Germinal center (tissue), 1 donor: ENCODE data around the gene AHI1.
"Not testable (repeated sequence)": the region's sequence is repeated elsewhere in the genome, so short reads cannot be mapped to it uniquely, and the experiment has no call there.

Experiments
- DNase-seq: peaks from one replicate; pipeline ENCODE4 v3.0.0; 2012; ENCODE audit warnings: mixed read lengths, low spot score

AHI1 gene

DNA sequence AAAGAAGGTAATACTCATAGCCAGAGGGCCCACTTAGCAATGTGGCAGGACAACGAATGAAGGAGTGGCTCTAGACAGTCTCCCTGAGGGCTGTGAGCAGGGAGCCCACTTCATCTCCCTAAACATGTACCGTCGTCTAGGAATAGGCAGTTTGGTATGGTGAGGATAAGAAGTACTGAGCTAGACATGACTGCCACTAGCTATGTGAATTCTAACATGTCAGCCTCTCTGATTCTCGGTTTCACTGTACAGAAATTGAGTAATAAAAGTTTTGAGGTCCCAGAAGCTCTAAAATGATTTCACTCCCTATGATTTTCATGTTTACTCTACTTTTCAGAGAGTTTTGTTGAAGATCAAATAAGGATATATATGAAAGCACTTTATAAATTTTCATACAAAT lies 107.1 kb downstream of the AHI1 start:
- DNase-seq: no peak

DNA sequence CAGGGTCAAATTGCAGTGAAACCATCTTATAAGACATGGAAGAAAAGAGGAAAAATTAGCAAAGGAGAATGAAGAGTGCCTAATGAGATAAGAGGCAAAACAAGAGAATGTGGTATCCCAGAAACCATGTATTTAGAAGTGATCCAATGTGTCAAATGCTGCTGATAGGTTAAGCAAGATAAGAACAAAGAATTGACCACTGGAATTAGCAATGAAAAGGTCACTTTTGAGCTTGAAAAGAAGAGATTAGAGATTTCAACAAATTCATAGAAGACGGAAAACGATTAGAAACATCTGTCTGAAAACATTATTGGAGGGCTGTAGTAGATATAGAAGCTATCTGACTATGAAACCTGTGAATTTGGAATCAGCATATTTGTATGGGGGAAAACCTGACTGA lies 112.2 kb downstream of the AHI1 start:
- no peak for DNase-seq

DNA sequence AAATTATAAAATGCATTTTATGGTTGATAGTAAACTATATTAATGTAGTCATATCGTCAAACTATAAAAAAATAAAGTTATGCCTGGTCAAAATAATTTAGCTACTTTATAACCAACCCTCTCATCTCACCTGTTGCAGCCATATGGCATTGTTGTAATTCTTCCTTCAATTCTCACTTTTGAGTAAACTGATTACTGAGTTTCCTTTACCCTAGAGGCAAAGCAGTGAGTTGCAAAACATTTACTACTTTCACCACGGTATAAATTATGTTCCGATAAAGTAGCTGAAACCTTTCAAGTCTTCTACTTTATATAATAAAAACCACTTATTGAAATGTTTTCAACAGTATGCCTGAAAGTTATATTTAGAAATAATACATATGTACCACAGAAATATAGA lies 113.8 kb downstream of the AHI1 start:
- no peak for DNase-seq

DNA sequence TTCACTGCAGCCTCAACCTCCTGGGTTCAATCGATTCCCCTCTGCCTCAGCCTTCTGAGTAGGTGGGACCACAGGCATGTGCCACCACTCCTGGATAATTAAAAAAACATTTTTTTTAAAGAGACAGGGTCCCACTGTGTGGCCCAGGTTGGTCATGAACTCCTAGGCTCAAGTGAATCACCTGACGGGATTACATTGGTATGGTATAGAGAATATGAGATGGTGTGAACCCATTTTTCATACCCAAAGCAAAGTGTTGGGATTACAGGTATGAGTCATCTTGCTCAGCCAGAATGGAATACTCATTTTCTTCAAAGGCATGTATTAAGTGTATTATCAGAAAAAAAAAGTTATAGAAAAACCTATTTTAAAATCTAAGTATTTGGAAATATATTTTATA lies 114.2 kb downstream of the AHI1 start:
- no peak for DNase-seq

DNA sequence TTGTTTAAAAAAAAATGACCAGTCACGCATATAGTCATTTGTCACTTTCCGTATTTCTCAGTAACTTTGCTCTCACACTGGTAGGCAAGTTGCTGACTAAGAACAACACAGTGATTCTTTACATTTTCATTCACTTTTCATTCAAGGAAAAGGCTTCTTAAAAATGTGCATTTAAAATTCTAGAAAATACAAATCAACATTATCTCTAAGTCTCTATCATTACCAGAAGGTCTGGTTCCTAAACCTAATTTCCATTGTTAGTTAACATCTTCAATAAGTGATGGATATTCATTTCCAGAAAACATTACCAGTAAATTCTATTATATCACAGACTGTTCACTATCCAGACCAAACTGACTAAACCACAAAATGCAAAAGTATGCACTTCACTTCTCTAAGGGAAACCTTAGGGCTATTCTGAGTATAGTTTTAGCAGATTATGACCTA lies 115.3 kb downstream of the AHI1 start:
- no peak for DNase-seq

DNA sequence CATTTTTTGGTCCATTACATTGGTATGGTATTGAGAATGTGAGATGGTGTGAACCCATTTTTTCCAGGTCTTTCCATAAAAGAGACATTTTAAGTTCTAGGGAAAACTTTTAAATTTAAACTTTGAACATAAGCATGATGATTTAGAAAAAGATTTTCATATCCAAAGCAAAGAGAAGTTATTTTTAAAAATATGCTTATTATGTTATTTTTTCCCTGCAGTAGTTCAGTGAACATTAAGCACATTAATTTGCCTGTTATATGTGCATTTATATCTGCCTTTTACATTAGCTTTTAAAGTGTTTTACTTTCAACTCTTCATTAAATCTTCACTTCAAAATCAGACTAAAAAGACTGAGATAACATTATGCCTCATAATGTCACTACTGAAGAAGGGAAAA lies 116.7 kb downstream of the AHI1 start:
- no peak for DNase-seq

DNA sequence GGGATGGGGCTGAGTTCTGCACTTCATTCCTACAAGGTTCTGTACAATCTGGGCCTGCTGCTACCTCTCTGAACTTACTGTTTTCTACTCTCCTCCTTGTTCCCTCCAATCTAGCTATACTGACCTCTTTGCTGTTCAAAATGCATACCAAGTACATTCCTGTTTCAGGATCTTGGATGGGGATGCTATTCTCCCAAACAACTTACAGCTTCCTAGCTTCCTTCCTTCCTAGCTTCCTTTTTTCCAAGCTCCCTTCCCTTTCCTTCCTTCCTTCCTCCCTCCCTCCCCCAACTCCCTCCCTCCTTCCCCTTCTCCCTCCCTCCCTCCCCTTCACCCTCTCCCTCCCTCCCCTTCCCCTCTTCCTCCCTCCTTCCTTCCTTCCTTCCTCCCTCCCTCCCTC lies 117.9 kb downstream of the AHI1 start:
- DNase-seq: no peak

DNA sequence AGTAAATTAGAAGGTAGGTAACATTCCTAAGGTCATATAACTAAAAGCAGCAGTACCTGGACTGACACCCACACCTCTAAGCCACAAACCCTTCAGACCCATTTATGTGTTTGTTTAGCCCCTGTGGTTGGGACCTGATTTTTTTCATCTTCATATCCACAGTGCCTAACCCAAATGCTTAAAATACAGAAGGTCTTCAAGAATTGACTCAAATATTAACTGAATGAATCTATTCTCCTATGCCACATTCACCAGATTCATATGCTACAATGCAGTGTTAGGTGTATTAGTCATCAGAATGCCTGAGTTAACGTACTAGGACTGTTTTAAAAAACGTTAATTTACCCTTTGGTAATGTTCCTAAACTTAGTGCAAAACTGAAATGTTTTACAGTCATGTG lies 124.8 kb downstream of the AHI1 start:
- no peak for DNase-seq

DNA sequence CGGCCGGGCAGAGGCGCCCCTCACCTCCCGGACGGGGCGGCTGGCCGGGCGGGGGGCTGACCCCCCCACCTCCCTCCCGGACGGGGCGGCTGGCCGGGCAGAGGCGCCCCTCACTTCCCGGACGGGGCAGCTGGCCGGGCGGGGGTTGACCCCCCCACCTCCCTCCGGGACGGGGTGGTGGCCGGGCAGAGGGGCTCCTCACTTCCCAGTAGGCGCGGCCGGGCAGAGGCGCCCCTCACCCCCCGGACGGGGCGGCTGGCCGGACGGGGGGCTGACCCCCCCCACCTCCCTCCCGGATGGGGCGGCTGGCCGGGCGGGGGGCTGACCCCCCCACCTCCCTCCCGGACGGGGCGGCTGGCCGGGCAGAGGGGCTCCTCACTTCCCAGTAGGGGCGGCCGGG lies 133.9 kb downstream of the AHI1 start:
- not testable (repeated sequence) for DNase-seq

DNA sequence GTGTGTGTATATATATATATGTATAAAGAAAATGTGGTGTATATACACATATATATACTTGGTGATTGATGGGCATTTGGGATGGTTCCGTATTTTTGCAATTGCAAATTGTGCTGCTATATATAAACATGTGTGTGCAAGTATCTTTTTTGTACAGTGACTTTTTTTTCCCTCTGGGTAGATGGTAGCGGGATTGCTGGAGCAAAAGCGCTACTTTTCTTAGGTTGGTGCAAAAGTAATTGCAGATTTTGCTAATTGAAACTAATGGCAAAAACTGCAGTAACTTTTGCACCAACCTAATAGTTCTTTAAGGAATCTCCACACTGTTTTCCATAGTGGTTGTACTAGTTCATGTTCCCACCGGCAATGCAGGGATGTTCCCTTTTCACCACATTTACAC lies 135.4 kb downstream of the AHI1 start:
- DNase-seq: no peak

DNA sequence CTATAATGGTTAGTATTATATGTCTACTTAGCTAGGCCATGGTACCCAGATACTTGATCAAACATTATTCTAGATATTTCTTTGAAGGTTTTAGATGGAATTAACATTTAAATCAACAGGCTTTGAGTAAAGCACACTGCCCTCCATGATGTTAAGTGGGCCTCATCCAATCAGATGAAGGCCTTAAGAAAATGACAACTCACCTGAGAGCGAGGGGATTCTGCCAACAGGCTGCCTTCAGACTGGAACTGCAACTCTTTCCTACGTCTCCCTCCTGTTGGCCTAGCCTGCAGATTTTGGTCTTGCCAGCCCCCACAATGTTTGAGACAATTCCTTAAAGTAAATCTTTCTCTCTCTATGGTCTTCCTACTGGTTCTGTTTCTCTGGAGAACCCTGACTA lies 137.3 kb downstream of the AHI1 start:
- no peak for DNase-seq

DNA sequence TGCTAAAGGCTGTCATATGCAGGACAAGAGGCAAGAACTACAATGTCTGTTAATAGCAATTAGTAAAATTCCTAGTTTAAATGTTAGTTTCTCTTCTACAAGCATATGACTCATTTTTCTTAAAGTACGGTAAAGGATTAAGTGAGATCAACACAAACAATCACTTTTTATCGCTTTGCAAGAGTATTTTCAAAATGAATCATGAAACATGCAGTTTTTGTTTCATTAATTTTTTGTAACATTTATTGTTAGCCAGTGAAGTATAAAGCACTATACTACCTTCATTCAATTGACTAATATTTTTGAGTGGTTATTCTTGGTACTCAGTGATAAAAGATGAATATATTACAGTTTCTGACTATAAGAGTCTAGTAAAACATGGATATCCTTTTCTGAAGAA lies 138.6 kb downstream of the AHI1 start:
- DNase-seq: no peak

DNA sequence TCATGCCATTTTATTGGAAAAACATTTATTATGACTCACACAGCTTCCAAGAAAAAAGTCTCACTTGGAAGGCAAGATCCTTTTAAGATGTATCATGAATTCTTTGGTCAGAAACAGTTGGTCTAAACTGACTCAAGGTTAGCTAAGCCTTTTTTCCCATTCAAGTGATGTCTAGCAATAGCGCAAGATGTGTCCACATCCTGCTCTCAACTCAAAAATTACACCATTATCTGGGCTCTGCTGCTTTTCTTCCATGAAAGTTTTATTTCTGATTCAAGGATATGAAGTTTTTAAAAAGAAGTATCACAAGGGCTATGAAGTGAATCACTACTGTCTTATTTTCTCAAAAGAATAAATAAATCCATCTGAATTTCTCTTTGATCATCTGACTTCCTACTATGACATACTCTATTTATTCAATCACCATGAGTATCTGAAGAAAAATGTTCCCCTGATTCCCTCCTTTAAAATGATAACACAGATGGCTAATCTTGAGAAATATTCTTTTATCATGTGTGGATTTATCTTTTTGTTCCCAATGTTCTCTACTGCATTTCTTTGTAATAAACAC lies 139.2 kb downstream of the AHI1 start:
- no peak for DNase-seq

DNA sequence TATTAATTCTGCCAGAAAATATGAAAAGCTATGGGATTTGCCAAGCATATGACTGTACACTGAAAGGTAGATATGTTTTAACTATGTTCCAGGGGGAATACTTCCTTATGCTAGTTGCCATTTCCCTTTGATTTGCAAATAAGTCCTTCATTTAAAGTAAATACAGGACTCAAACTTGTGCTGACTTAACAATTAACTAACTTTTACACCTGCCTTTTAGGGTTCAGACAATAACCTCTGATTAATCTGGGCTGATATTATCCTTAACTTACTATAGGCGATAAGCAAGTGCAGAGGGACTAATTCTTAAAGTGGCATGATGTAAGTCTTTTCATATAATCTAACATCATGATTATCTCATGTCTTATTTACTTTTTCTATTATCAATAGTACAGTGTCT lies 143.1 kb downstream of the AHI1 start:
- no peak for DNase-seq

DNA sequence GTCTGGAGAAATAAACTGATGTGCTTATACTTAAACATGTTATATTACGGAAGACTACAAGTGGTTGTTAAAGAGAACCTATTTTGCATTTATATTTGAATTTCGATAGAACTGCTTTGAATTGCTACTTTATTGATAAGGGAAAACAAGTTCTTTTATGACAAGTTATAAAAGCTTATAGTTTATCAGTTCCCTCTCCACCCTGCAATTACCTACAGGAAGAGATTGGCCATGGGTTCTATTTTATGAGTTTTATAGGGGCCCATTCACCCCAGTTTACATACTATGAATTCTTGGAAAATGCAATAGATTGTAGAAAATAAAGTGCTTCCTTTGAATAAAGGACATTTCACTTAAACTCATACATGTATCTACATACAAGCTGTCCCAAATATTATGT lies 144.4 kb downstream of the AHI1 start:
- no peak for DNase-seq

DNA sequence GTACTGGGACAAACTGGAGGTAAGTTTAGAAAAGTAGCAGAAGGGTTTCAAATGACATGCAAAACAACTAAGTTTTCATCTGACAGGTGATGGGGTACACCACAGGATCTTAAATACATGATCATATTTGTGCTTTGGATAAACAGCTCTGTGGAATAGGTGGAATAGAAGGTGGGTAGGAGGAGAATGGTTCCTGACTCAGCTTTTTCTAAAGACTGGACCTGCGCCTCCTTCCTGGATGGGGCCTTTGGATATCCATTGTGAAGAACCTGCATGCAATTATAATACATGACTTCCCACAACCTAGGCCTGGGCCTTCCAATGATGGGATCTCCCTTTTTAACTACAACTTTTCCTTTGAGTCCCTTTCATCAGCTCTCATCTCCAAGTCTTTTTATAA lies 145.9 kb downstream of the AHI1 start:
- DNase-seq: no peak

DNA sequence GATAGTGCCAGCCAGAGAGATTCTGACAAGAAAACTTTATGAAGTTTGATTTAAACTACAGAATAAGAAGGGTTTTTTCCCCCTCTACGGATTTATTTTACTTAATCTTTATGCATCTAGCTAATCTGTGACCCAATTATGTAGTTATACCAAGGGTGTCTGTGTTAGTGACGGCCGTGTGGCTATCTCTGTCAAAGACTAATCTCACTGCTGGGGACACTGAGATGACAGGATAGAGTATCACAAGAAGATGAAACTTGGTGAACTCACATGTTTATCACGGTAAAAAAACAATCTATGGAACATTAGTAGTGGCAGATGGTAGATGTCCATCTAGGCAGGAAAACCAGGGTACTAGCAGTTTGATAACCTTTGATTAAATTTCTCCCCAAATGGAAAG lies 149.7 kb downstream of the AHI1 start:
- no peak for DNase-seq

DNA sequence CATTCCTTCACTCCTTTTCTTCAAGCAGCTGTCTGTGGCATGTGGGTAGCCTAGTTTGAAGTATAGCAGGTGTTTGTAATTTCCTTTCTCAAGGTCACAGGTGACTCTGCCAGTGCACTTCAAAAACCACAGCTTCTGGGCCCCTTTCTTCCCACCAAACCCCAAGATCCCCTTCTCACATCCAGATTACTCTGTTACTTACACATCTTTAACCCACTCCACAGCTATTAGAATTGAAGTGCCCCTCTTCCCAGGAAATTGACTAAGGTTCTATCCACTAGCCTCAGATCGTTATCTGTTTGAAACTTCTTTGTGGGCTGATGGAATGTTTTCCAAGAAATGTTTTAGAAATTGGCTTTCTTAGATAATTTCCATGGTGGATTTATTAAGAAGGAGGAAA lies 150.8 kb downstream of the AHI1 start:
- no peak for DNase-seq

DNA sequence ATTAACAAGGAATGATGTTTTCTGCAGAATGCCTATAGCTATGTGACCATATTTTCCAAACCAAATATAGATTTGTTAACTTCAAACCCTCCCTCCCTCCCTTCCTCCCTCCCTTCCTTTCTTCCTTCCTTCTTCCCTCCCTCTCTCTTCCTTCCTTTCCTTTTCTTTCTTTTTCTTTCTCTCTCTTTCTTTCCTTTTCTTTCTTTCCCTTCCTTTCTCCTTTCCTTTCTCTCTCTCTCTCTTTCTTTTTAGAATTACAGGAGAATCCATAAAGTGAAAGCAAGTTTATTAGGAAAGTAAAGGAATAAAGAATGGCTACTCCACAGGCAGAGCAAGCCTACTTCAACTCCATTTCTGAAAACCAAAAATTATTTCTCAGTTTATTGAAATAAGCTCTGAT lies 153.0 kb downstream of the AHI1 start:
- DNase-seq: no peak

DNA sequence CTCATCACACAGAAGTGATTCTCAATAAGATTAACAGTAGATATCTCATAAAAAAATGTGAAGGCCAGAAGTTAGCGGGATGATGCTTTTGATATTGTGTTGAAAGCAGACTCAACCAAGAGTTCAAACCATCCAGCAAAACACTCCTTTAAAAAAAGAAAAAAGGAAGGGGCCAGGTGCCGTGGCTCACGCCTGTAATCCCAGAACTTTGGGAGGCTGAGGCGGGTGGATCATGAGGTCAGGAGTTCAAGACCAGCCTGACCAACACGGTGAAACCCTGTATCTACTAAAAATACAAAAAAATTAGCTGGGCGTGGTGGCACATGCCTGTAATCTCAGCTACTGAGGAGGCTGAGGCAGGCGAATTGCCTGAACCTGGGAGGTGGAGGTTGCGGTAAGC lies 157.6 kb downstream of the AHI1 start:
- DNase-seq: not testable (repeated sequence)

DNA sequence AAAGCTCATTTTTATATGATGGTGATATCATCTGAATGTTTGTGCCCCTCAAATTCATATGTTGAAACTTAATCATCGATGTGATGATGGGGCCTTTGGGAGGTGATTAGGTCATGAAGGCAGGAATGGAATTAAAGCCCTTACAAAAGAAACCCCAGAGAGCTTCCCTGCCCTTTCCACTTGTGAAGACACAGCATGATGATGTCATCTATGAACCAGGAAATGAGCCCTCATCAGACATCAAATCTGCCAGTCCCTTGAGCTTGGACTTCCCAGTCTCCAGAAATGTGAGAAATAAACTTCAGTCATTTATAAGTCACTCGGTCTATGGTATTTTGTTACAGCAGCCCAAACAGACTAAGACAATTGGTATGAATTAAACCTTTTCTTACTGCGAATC lies 163.4 kb downstream of the AHI1 start:
- no peak for DNase-seq

DNA sequence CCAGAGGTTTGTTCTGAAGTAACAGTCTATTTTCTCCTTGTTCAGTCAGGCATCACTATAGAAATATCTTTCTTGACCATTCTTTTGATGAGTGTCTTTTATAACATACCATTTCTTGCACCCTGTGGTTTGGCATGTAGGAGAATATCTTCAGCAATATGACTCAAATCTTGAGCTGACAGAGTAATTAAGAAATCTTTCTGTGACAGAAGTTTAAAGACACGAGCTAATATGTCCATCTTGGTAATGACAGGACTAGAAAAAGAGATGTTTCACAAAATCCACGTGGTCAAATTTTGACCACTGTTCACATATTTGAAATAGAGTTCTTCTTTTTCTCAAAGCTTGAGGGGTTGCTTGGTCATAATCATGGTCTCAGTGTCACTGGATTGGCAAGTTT lies 166.5 kb downstream of the AHI1 start:
- no peak for DNase-seq

DNA sequence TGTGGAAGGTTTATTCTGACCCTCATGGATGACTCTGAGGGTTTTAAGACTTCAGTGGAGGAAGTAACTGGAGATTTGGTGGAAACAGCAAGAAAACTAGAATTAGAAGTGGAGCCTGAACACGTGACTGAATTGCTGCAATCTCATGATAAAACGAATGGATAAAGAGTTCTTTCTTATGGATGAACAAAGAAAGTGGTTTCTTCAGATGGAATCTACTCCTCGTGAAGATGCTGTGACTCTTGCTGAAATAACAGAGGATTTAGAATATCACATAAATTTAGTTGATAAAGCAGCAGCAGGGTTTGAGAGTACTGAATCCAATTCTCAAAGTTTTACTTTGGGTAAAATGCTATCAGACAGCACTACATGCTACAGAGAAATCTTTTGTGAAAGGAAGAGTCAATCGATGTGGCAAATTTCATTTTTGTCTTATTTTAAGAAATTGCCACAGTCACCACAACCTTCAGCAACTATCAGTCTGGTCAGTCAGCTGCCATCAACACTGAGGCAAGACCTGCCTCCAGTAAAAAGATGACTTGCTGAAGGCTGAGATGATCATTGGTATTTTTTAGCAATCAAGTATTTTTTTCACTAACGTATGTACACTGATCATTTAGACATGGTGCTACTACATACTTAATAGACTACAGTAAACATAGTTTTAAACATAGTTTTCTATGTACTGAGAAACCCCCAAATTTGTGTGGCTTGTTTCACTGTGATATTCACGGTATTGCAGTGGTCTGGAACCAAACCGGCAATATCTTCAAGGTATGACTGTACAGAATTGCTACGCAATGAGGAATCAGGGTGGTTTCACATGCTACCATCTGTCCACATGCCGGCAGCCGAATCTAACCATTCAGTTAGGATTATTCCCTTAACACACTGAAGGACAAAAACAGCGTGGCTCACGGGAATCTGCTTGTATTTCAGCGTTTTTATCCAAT lies 167.4 kb downstream of the AHI1 start:
- no peak for DNase-seq

DNA sequence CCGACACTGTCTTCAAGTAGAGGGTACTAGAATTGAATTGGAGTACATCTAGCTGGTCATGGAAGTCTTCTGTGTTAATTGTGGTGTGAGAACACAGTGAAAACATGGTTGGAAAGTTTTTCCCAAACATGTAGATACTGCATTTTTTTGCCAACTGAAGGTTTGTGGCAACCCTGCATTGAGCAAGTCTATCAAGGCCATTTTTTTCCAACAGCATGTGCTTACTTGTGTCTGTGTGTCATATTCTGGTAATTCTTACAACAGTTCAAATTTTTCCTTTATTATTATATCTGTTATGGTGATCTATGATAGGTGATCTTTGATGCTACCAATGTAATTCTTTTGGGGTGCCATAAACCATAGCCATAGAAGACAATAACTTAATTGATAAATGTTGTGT lies 169.4 kb downstream of the AHI1 start:
- no peak for DNase-seq
